Stimulated activated CD4-positive, alpha-beta T cell treated with anti-CD3 and anti-CD28 coated beads, Interleukin-4, amount 100 ng/mL, for 24 hours (primary cell): ENCODE results near the gene FAM120A.
"Not testable (repeated sequence)": the region's sequence is repeated elsewhere in the genome, so short reads cannot be mapped to it uniquely, and the experiment has no call there.

ENCODE experiments used
- DNase-seq: peaks from one replicate; pipeline ENCODE4 v3.0.0-alpha.2; 2020

FAM120A gene, protein sequence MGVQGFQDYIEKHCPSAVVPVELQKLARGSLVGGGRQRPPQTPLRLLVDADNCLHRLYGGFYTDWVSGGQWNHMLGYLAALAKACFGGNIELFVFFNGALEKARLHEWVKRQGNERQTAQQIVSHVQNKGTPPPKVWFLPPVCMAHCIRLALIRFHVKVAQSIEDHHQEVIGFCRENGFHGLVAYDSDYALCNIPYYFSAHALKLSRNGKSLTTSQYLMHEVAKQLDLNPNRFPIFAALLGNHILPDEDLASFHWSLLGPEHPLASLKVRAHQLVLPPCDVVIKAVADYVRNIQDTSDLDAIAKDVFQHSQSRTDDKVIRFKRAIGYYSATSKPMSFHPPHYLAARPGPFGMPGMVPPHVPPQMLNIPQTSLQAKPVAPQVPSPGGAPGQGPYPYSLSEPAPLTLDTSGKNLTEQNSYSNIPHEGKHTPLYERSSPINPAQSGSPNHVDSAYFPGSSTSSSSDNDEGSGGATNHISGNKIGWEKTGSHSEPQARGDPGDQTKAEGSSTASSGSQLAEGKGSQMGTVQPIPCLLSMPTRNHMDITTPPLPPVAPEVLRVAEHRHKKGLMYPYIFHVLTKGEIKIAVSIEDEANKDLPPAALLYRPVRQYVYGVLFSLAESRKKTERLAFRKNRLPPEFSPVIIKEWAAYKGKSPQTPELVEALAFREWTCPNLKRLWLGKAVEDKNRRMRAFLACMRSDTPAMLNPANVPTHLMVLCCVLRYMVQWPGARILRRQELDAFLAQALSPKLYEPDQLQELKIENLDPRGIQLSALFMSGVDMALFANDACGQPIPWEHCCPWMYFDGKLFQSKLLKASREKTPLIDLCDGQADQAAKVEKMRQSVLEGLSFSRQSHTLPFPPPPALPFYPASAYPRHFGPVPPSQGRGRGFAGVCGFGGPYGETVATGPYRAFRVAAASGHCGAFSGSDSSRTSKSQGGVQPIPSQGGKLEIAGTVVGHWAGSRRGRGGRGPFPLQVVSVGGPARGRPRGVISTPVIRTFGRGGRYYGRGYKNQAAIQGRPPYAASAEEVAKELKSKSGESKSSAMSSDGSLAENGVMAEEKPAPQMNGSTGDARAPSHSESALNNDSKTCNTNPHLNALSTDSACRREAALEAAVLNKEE

DNA sequence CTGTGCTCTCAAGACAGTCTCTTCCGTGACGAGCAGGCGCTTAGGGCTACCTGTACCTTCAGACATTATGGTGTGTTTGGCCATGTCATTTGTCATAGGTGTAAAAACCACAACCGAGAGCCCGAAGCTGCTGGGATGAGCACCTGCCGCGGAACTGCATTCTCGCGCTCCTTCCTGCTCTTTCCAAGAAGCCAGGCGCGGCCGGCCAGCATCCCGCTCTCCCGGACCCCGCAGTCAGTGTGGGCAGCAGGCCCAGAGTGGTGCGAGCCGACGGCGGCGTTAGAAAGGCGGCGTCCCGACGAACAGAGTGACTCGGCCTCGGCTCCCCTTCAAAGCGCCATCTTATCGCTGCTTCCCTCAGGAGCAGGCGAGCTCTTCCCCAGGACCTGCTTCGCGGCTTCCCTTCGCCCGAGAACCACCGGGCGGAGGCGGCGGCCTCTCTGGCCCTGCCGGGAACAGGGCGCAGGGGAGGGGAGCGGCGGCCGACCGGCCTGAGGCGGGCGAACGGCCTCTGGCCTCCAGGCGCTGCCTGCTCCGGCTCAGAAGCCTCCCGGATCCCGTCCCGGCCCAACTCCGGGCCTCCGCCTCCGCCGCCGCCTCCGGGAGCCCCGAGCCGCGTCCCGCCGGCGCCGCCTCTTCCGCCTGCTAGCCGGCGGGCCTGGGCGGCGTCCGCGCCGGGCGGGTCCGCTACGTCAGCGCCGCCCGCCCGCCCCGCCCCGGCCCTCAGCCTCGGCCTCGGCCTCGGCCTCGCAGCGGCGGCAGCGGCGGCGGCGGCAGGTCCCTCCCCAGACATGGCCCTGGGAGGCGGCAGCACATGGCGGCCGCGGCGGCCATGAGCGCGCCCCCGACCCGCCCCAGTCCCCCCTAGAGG, at the start of gene FAM120A:
TSS of gene FAM120A (plus strand) at position 741 of the 871 bp plus-strand sequence. CDS start 231 bp downstream, outside the sequence.
- DNase-seq: peak; percentile 72

DNA sequence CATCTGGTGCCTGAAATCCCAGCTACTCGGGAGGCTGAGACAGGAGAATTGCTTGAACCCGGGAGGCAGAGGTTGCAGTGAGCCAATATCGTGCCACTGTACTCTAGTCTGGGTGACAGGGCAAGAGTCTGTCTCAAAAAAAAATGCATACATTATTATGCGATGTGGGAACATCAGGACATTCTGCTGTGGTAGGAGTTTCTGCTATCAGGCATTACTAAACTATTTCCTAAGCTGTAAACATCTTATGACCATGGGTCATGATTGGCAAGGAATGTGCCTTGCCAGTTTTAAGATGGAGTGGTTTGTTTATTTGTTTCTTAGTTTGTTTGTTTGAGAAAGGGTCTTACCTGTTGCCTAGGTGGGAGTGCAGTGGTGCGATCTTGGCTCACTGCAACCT, 45.1 kb upstream of the FAM120A start:
- DNase-seq: no peak

DNA sequence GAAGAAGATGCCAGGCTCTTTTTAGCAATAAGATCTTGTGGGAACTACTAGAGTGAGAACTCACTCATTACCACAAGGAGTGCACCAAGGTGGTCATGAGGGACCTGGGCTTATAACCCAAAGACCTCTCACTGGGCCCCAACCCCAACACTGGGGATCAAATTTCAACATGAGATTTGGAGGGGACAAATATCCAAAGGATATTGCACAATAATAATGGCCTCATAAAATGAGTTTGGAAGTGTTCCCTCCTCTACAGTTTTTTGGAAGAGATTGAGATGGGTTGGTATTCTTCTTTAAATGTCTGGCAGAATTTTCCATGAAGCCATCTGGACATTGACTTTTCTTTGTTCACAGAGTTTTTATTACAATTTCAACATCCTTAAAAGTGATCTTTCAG, 38.0 kb upstream of the FAM120A start:
- DNase-seq: no peak

DNA sequence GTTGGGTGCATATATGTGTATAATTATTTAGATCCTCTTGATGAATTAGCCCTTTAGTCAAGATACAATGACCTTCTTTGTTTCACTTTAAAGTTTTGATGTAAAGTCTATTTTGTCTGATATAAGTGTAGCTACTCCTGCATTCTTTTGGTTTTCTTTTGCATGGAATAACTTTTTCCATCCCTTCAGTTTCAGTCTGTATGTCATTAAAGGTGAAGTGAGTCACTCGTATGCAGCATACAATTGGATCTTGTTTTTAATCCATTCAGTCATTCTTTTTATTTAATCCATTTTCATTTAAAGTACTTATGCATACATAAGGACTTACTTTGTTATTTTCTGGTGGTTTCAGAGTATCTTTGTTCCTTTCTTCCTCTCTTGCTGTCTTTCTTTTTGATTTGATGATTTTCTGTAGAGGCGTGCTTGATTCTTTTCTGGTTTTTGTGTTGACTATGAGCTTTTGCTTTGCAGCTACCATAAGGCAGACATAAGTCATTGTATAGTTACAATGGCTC, 36.3 kb upstream of the FAM120A start:
- no peak for DNase-seq

DNA sequence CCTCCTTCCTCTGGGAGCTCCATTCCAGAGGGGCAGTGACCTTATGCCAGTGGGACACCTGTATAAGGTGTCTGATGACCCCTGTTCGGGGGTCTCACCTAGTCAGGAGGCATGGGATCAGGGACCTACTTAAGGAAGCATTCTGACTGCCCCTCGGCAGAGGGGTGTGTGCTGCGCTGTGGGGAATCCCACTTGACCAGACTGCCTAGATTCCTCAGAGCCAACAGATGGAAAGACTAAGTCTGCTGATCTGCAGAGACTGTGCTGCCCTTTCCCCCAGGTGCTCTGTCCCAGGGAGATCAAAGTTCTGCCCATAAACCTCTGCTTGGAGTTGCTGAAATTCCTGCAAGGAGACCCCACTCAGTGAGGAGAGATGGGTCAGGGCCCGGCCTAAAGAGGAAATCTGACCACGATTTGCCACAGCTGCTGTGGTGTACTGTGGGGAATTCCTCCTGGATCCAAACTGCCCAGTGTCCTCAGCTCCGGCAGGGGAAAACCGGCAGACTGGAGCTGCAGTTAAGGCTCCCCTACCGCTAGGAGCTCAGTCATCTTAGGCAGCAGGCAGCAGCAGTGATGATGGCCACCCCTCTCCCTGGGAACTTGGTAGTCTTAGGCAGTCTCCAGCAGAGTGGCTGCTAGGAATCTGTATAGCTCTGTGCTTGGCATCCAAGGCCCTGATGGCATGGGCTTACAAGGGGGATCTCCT, 34.8 kb upstream of the FAM120A start:
- DNase-seq: no peak

DNA sequence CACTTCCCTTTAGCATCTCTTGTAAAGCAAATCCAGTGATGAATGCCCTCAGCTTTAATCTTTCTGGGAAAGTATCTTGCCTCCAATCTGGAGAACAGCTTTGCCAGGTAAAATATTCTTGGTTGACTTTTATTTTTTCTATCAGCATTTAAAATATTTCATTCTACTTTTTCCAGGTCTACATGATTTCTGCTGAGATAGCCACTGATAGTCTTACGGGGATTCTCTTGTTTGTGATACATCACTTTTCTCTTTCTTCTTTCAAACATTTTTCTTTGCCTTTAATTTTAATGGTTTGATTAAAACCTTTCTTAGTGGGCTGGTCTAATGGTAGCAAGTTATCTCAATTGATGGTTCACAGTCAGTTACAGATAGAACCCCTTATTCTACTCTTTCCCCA, 33.9 kb upstream of the FAM120A start:
- DNase-seq: no peak

DNA sequence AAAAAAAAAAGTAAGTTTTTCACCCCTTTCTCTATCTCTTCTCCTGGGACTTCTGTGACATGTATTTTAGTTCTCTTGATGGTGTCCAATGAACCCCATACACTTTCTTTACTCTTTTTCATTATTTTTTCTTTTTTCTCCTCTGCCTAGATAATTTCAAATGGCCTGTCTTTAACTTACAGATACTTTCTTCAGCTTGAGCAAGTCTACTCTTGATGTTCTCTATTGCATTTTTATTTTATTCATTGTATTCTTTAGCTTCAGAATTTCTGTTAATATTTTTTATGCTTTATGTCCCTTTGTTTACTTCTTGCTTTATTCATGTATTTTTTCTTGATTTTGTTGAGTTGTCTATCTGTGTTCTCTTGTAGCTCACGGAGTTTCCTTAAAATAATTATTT, 32.5 kb upstream of the FAM120A start:
- no peak for DNase-seq

DNA sequence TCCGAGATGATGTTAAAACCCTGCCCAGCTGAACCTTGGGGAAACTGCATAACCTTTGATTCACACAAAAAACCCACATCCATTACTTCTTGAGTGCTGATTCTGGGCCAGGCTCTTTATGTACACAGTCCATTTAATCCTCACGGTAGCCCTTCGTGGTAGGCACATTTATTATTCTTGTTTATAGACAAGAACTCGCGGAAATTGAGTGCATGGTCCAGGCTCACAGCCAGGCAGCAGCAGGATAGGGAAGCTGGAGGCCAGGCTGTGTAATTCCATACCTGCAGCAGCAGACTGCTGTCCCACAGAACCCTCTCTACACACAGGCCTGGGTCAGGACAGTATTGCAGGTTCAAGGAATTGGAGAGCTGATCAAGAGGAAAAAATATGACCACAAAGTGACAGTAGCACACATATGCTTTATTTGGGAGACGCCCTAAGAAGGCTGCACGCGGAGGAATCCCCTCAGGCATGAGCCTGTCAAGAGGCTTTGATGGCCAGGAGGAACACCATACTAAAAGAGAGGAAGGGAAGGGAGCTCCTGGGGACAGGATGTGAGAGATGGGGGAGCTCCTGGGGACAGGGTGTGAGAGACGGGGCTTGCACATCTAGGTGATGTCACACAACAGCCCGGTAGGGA, 28.4 kb upstream of the FAM120A start:
- DNase-seq: no peak

DNA sequence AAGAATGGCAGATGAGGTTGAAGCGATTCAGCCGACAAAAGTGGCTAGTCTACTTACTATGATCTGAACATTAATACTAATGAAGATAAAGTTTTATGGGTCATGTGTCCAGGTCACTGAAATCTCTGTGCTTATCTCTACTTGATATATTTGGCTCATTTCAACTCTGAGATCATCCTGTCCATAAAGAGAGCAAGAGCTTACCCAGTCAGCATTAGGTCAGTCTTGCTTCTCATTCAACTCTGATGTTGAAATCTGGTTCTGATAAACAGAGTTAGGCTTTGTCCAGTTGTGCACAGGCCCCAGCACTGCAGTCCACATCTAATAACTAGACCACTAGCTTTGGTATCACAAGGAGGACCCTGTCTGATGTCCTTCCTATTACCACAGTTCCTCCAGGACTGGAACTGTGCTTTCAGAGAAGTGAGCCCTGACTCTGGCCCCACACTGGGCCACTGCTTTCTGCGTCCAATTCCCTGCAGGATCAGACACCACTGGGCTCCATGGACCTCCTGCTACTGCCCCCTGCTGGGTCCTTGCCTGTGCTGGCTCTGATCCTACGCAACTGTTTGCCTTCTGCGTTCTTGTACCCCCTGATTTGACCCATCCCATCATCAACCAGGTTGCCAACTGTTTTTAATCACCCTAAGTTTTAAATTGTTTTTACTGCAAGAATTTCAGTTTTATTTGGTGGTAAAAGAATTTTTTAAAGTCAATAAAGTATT, 23.7 kb upstream of the FAM120A start:
- DNase-seq: no peak

DNA sequence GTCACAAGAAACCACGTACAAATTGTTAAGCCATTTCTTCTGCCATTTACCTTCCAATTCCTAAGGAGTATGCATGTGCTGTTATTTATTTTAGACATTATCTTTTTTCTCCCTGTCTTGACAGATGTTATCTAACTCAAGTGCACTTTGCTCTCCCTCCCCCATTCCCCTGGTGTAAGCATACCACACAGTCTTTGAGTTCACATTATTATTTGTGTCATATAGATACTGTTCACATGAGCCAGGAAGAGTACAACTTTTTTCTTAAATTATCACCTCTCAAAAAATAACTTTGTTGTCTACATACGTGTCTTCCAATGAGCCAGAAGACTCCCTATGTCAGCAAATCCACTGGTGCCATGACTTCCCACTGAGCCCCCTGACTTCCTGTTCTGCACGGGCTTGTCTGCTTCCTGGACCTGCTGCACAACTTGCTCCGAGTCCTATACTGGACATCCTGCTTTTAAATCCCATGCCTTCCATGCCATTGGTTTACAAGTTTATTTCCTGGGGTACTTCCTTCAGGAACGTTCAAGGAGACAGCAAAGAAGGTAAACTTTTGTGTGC, 19.9 kb upstream of the FAM120A start:
- no peak for DNase-seq

DNA sequence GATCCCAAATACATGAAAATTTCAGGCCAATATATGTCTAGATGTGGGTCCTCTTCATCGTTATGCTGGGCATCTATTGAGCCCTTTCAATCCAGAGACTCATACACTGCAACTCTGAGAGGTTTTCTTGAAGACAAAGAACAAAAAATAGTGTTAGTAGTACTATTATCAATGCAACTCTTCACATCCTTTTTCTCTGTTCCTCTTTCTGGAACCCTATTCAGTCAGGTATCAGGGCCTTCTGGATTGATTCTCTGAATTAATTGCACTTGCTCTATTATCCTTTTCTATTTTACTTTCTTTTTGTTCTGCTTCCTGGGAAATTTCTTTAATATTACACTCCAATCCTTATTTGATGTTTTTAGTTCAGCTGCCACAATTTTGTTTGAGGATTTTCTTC, 18.5 kb upstream of the FAM120A start:
- DNase-seq: no peak

DNA sequence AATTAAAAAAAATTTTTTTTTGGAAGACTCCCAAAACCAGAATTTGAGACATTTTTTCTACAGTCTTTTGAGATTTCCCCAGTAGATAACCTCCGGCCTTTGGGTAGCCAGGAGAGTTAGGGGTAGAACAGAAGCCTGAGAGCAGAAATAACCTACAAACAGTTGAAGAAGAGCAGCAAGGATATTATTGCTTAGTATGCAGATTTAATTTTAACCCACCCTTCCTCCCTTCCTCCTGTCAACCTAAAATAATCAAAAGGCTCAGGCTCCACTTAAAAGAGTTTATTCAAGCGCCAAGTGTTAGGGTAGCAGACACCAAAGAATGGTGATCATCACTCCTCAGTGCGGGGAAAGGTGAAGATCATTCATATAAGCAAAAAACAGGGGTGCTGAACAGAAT, 17.4 kb upstream of the FAM120A start:
- DNase-seq: no peak

DNA sequence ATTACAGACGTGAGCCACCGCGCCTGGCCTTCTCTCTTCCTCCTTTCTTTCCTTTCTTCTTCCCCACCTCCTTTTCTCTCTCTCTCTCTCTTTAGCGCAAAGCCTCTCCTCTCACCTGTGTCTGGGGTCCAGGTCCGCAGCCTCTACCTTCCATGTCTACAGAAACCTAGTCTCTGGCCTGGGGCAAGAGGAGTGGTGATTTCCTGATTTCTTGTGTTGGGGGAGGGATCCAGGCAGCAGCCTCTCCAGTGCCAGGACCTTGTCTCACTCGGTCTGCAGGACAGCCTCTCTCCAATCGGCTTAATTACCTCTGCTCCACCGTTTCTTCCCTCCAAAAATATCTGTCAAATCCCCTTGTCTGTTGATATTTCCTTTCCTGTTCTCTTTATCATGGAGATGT, 16.1 kb upstream of the FAM120A start:
- no peak for DNase-seq

DNA sequence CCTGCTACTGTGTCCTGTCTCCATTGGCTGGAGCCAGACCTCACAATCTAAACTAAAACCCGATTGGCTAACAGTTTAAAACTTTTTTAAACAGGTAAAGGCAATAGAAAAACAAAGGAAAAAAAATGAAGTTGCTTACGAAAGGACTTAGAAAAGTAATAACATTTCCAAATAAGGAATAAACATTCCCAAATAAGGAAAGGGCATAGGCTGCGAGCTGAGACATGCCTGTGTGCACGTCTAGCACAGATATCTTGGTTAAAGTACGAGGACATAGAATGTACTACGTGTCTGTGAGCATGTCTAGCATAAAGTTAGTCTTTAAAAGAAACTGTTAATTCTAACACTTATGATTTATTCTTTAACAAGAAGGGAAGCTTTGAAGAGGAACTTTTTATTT, 15.3 kb upstream of the FAM120A start:
- DNase-seq: no peak

DNA sequence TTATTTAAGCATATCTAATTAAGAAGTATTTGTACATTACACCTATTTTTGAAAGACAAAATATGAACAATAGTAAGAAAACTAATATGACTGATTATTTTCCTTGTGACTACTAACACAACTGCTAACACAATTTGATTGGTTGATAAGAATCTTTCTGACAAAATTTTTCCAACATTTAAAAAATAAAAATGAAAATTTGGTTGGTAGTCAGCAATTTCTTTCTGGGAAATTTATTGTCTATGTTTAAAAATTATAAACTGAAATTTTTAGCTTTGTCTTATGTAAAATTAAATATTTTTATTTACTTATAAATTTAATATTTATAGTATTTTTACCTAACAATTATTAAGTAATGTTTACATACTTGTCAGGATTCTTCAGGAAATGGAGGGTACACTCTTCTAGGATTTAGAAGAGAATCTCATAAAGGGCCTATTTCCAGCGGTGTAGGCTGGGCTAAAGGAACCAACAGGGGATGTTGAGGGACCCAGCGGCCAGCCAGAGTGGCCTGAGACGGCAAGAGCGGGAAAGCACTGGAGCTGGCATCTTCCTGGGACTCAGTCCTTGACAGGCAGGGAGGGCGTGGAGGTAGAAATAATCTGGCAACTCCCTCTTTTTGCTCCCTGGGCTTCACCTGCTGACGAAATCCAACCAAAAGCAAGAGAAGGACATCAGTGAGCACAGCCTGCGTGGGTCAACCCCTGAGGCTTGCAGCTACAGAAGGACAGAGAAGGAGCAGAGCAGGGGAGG, 14.7 kb upstream of the FAM120A start:
- no peak for DNase-seq

DNA sequence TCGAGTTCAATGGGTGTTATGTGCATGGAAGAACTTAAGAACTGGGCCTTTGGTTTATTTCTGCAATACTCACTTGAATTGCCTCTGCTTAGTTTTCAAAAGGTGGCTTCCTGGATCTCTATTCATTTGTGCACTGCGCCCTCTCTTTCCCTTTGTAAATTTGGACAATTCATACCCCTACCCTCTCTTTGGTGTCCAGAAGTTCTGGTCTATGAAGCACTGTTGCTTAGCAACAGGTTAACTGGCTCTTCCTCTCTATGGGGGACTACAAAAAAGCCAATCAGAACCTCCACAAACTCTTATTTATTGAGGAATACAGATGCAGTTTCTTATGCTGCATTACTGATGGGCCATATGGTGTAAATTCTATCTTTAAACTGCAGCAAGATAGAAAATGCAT, 13.5 kb upstream of the FAM120A start:
- DNase-seq: no peak

DNA sequence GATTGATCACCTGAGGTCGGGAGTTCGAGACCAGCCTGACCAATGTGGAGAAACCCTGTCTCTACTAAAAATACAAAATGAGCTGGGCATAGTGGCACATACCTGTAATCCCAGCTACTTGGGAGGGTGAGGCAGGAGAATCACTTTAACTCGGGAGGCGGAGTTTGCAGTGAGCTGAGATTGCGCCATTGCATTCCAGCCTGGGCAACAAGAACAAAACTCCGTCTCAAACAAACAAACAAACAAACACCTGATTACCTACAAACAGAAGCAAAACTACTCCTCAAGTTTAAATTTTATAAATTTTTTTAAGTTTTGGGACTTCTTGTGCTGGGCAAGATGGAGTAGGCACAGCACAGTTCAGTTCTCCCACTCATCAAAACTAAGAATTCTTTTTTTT, 12.2 kb upstream of the FAM120A start:
- not testable (repeated sequence) for DNase-seq

DNA sequence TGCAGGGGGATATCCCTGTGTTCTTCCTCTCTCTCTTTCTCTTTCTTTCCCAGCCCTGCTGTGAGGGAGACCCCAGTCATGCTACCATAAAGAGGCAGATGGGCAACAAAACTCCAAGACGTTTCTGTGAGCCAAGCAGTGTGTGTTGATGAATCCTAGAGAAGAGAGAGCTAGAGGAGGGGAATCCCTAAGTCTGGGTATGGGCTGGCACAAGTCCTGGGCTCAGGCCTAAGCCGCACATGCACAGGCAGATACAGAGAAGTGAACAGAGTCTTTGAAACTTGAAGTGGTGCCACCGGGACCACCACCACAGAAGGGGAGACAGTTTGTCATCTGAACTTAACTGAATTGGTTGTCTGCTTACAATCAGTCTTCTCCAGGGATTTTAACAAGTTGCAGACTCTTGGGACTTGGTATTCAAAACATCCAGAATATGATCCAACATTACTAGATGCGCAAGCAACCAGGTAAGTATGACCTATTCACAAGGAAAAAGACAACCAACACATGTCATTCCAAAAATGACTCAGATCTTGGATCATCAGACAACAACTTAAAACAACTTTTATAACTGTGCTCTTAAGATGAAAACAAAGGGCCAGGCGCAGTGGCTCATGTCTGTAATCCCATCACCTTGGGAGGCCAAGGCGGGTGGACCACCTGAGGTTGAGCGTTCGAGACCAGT, 10.4 kb upstream of the FAM120A start:
- no peak for DNase-seq

DNA sequence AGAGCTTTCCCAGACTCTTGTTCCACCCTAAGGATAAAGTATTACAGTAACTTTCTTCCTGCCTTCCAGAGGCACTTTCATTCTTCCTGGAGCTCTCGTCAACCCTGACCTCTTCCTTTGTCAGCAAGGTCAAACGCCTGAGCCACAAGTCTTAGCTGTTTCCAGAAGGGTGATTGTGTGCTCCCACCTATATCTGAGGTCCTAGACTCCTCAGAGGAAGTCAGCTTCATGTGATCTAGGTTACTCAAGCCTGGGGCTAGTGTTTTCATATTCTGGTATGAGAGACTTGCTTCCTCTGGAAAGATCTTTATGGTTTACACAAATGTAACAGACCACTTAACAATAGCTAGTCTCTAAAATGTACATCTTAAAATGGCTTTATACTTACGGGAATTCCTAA, 5.4 kb upstream of the FAM120A start:
- no peak for DNase-seq
